ENCODE results near the gene PDZD2.

GRCh38 chr5:31952067-31952466 lies 313.1 kb downstream of the PDZD2 start:
- TF ChIP-seq CTCF (IDR thresholded peaks at IDR 0.05; ENCODE audit: low read depth, low read length, poor library complexity, severe bottlenecking) = no peak
- no peak for TF ChIP-seq EZH2phosphoT487 (IDR thresholded peaks at IDR 0.05; ENCODE audit: borderline replicate concordance, low read length)

Data from DOHH2 (cell line).